ENCODE results near the gene CEP192.

CEP192 gene

DNA sequence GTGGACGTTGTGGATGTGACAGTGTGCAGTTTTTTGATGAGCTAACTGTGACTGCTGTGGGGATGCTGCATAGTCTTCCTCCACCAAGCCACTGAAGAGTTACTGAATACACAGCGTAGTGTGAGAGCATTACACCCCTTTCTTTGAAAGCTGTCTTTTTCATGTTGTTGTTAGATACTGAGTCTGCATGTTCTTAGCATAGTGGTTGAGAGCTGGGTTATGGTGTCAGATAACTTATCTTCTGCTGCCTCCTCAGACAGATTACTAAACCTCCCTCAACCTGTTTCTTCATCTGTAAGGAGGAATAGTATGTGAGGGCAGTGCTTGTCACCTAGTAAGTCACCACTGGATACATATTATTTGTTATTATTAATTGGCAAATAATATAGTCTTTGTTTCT is 63.2 kb downstream of the CEP192 start:
- TF ChIP-seq, protein P1, sequence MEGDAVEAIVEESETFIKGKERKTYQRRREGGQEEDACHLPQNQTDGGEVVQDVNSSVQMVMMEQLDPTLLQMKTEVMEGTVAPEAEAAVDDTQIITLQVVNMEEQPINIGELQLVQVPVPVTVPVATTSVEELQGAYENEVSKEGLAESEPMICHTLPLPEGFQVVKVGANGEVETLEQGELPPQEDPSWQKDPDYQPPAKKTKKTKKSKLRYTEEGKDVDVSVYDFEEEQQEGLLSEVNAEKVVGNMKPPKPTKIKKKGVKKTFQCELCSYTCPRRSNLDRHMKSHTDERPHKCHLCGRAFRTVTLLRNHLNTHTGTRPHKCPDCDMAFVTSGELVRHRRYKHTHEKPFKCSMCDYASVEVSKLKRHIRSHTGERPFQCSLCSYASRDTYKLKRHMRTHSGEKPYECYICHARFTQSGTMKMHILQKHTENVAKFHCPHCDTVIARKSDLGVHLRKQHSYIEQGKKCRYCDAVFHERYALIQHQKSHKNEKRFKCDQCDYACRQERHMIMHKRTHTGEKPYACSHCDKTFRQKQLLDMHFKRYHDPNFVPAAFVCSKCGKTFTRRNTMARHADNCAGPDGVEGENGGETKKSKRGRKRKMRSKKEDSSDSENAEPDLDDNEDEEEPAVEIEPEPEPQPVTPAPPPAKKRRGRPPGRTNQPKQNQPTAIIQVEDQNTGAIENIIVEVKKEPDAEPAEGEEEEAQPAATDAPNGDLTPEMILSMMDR (conservative IDR thresholded peaks at IDR 0.05; ENCODE audit: low read length): no peak
- TF ChIP-seq EZH2phosphoT487 (IDR thresholded peaks at IDR 0.05; ENCODE audit: borderline replicate concordance): no peak
- Histone ChIP-seq H4K20me1 (ENCODE audit: insufficient read depth, low read length, poor library complexity, severe bottlenecking) (no peaks in the 10 kb centered on the region), H3K9ac (ENCODE audit: low read depth, low read length, poor library complexity, severe bottlenecking) (no peak overlapping the region), H3K36me3 (ENCODE audit: insufficient read depth, low read length) (peaks cover 93% of the 10 kb centered on the region), H2AFZ (ENCODE audit: low read length) (no peak overlapping the region), H3K9me3 (ENCODE audit: insufficient read depth, low read depth, low read length) (no peaks in the 10 kb centered on the region), H3K4me1 (ENCODE audit: insufficient read depth, low read length, poor library complexity, severe bottlenecking) (no peaks in the 10 kb centered on the region), H3K79me2 (ENCODE audit: insufficient read depth, low read length) (no peaks in the 10 kb centered on the region), H3K4me2 (ENCODE audit: low read depth, low read length, poor library complexity, severe bottlenecking) (no peak overlapping the region), H3F3A (ENCODE audit: low read depth) (no peaks in the 10 kb centered on the region), H3K27me3 (ENCODE audit: insufficient read depth, low read length, poor library complexity, severe bottlenecking) (no peaks in the 10 kb centered on the region), H3K4me3 (ENCODE audit: low read length, poor library complexity, severe bottlenecking) (no peak overlapping the region), H3K9me2 (replicated peaks; ENCODE audit: low read depth, low read length) (no peaks in the 10 kb centered on the region)

DNA sequence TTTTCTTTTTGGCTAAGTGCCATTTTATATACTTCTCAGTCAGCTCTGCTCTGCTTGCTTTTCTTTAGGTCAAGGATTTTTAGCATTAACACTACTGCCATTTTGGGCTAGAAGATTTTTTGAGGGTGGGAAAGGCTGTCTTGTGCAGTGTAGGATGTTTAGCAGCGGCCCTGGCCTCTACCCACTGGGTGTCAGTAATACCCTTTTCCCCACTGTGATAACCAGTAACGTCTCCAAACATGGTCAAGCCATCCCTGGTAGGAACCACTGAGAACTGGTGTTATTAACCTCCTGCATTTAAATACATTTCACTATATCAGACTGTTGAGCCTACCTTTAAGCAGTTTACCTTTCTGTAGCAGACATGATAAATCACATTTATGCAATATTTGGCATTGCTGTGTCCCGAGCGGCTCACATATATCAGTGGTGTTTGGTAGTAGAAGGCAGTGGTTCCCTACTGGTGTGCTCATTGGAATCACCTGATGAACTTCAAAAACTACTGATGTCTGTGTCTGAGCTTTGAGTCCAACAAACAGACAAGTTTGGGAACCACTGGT is 70.5 kb downstream of the CEP192 start:
- Histone ChIP-seq H3K4me3 (ENCODE audit: low read length, poor library complexity, severe bottlenecking) (no peak overlapping the region), H3F3A (ENCODE audit: low read depth) (no peaks in the 10 kb centered on the region), H3K79me2 (ENCODE audit: insufficient read depth, low read length) (no peaks in the 10 kb centered on the region), H4K20me1 (ENCODE audit: insufficient read depth, low read length, poor library complexity, severe bottlenecking) (no peaks in the 10 kb centered on the region), H3K4me1 (ENCODE audit: insufficient read depth, low read length, poor library complexity, severe bottlenecking) (no peaks in the 10 kb centered on the region), H3K9me3 (ENCODE audit: insufficient read depth, low read depth, low read length) (no peaks in the 10 kb centered on the region), H3K27me3 (ENCODE audit: insufficient read depth, low read length, poor library complexity, severe bottlenecking) (no peaks in the 10 kb centered on the region), H3K9ac (ENCODE audit: low read depth, low read length, poor library complexity, severe bottlenecking) (no peak overlapping the region), H2AFZ (ENCODE audit: low read length) (no peak overlapping the region), H3K4me2 (ENCODE audit: low read depth, low read length, poor library complexity, severe bottlenecking) (no peak overlapping the region), H3K9me2 (replicated peaks; ENCODE audit: low read depth, low read length) (no peaks in the 10 kb centered on the region), H3K36me3 (ENCODE audit: insufficient read depth, low read length) (peaks cover 81% of the 10 kb centered on the region)
- TF ChIP-seq EZH2phosphoT487 (IDR thresholded peaks at IDR 0.05; ENCODE audit: borderline replicate concordance): no peak

DNA sequence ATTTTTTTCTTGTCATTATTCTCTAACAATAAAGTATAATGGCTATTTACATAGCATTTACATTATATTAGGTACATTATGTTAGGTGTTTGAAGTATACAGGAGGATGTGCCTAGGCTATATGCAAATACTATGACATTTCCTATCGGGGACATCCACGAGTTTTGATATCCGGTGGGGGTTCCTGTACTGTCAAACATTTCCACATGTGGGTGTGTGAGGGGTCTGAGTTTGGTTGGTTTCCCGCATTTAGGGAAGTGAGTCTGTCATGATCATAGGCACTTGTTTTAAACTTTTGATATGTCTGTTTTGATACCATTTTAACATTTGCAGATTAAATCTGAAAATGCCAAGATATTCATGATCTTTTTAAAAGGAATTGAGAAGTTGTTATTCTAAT is 76.0 kb downstream of the CEP192 start:
- H3K4me3 ChIP-seq (ENCODE audit: low read length, poor library complexity, severe bottlenecking): no peak overlapping the region
- no peaks in the 10 kb centered on the region for H3K9me3 ChIP-seq (ENCODE audit: insufficient read depth, low read depth, low read length)
- H4K20me1 ChIP-seq (ENCODE audit: insufficient read depth, low read length, poor library complexity, severe bottlenecking): no peaks in the 10 kb centered on the region
- H3K79me2 ChIP-seq (ENCODE audit: insufficient read depth, low read length): no peaks in the 10 kb centered on the region
- H2AFZ ChIP-seq (ENCODE audit: low read length): no peak overlapping the region
- no peaks in the 10 kb centered on the region for H3K4me1 ChIP-seq (ENCODE audit: insufficient read depth, low read length, poor library complexity, severe bottlenecking)
- H3F3A ChIP-seq (ENCODE audit: low read depth): no peaks in the 10 kb centered on the region
- H3K4me2 ChIP-seq (ENCODE audit: low read depth, low read length, poor library complexity, severe bottlenecking): no peak overlapping the region
- H3K9me2 ChIP-seq (replicated peaks; ENCODE audit: low read depth, low read length): no peaks in the 10 kb centered on the region
- H3K27me3 ChIP-seq (ENCODE audit: insufficient read depth, low read length, poor library complexity, severe bottlenecking): no peaks in the 10 kb centered on the region
- no peak overlapping the region for H3K9ac ChIP-seq (ENCODE audit: low read depth, low read length, poor library complexity, severe bottlenecking)
- TF ChIP-seq, protein P1 (conservative IDR thresholded peaks at IDR 0.05; ENCODE audit: low read length): no peak
- H3K36me3 ChIP-seq (ENCODE audit: insufficient read depth, low read length): peaks cover 82% of the 10 kb centered on the region

DNA sequence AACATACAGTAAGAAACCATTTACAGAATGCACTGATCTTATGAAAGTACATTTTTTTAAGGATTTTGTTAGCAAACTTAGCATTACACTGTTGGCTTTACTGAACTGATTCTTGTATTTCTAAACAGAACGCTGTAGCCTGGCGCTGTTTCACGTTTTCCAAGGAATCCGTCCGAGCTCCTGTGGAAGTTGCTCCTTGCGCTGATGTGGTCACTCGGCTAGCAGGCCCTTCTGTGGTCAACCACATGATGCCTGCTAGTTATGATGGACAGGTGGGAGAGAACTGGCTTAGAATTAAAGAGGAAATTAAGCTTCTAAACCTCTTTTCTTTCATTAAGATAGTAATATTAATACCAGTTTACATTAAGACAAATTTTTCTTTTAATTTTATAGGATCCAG is 76.8 kb downstream of the CEP192 start:
- no peak overlapping the region for H3K9ac ChIP-seq (ENCODE audit: low read depth, low read length, poor library complexity, severe bottlenecking)
- no peak for TF ChIP-seq EZH2phosphoT487 (IDR thresholded peaks at IDR 0.05; ENCODE audit: borderline replicate concordance)
- TF ChIP-seq, protein P1 (conservative IDR thresholded peaks at IDR 0.05; ENCODE audit: low read length): no peak
- H3F3A ChIP-seq (ENCODE audit: low read depth): no peaks in the 10 kb centered on the region
- no peaks in the 10 kb centered on the region for H3K9me3 ChIP-seq (ENCODE audit: insufficient read depth, low read depth, low read length)
- H2AFZ ChIP-seq (ENCODE audit: low read length): no peak overlapping the region
- H3K36me3 ChIP-seq (ENCODE audit: insufficient read depth, low read length): peaks cover 86% of the 10 kb centered on the region
- no peaks in the 10 kb centered on the region for H4K20me1 ChIP-seq (ENCODE audit: insufficient read depth, low read length, poor library complexity, severe bottlenecking)
- H3K79me2 ChIP-seq (ENCODE audit: insufficient read depth, low read length): no peaks in the 10 kb centered on the region
- H3K4me3 ChIP-seq (ENCODE audit: low read length, poor library complexity, severe bottlenecking): no peak overlapping the region
- no peaks in the 10 kb centered on the region for H3K27me3 ChIP-seq (ENCODE audit: insufficient read depth, low read length, poor library complexity, severe bottlenecking)
- H3K4me1 ChIP-seq (ENCODE audit: insufficient read depth, low read length, poor library complexity, severe bottlenecking): no peaks in the 10 kb centered on the region
- no peak overlapping the region for H3K4me2 ChIP-seq (ENCODE audit: low read depth, low read length, poor library complexity, severe bottlenecking)
- no peaks in the 10 kb centered on the region for H3K9me2 ChIP-seq (replicated peaks; ENCODE audit: low read depth, low read length)
